Aorta (tissue), 5 donors: ENCODE data around the gene MYH15. TPM values are rescaled to one million over a fixed set of nuclear protein-coding genes. Genes with fewer than 3 reads are reported as not detected.
"Not testable (repeated sequence)": the region's sequence is repeated elsewhere in the genome, so short reads cannot be mapped to it uniquely, and the experiment has no call there.

Experiments
- ATAC-seq: fragments of 200-7000 bp; cut with Tn5 transposase; one replicate; pipeline ENCODE4 v1.9.1; 2022; ENCODE audit warnings: moderate library complexity; ENCODE audit not compliant: low FRiP score
- DNase-seq, 2 donors: peaks; one replicate each; pipeline ENCODE4 v3.0.0-alpha.2; 2020
- H3K27ac ChIP-seq, 2 donors: one replicate each; pipeline ENCODE4 v1.5.1; 2013; ENCODE audit warnings: low read length in 2 of 2, mild to moderate bottlenecking in 2 of 2, moderate library complexity in 2 of 2, control low read depth in 1 of 2, inconsistent platforms in 1 of 2, low read depth in 1 of 2
- H3K27me3 ChIP-seq, 2 donors: one replicate each; pipeline ENCODE4 v1.6.1; 2013; ENCODE audit warnings: control low read depth in 1 of 2, low read length in 1 of 2, mild to moderate bottlenecking in 1 of 2, moderate library complexity in 1 of 2; ENCODE audit not compliant: insufficient read depth in 2 of 2, control insufficient read depth in 1 of 2
- H3K36me3 ChIP-seq, 2 donors: one replicate each; pipeline ENCODE4 v1.6.1; 2013; ENCODE audit warnings: control low read depth in 1 of 2, low read length in 1 of 2, mild to moderate bottlenecking in 1 of 2; ENCODE audit not compliant: insufficient read depth in 2 of 2, control insufficient read depth in 1 of 2
- H3K4me1 ChIP-seq, 2 donors: one replicate each; pipeline ENCODE4 v1.6.1; 2013; ENCODE audit warnings: low read length in 2 of 2, control low read depth in 1 of 2, mild to moderate bottlenecking in 1 of 2, moderate library complexity in 1 of 2; ENCODE audit not compliant: insufficient read depth in 2 of 2, control insufficient read depth in 1 of 2
- H3K4me3 ChIP-seq, 2 donors: one replicate each; pipeline ENCODE4 v1.5.1; 2013; ENCODE audit warnings: low read length in 2 of 2, control low read depth in 1 of 2, mild to moderate bottlenecking in 1 of 2
- H3K9me3 ChIP-seq: one replicate; pipeline ENCODE4 v1.6.1; 2013; ENCODE audit warnings: mild to moderate bottlenecking, low read length; ENCODE audit not compliant: control insufficient read depth
- WGBS, 2 donors: extraction: QIAGEN DNeasy Blood & Tissue Kit; methylation state at CpG; one replicate each; pipeline ENCODE4 v1.1.7; 2013; 5-methylcytosine and 5-hydroxymethylcytosine counted together
- intact Hi-C, 2 donors: fragments of 100-400 bp; cut with DNase I; formaldehyde crosslinking; loops; one replicate each; pipeline versions ENCODE4 v1.14.2 to v1.15.0; 2022
- polyA plus RNA-seq, 2 donors: library from polyadenylated mRNA; stranded (reverse); fragments of 200-250 nt; gene quantifications; one replicate each; pipeline ENCODE4 v1.2.3, GENCODE V29; 2013
- total RNA-seq, 2 donors: library from RNA; stranded (reverse); fragmentation: NEBNext Ultra II Directional; extraction: Animal tissue kit (Norgen Biotek cat#: 25700); gene quantifications; one replicate each; pipeline ENCODE4 v1.2.1, GENCODE V29; 2021
- donor health status: healthy with polysubstance abuse.
- donor health status: Bipolar disorder and iron deficiency.
- donor health status: DM: no; HTN: no; CAD: no.
- donor health status: DM: no; HTN: no; CAD: no.
- donor health status: DM: yes; HTN: yes; CAD: no.

Gene MYH15
- total and polyA plus RNA-seq, 4 donors, result 0.03 to 0.15 (median 0.05) TPM; not detected in 1

DNA sequence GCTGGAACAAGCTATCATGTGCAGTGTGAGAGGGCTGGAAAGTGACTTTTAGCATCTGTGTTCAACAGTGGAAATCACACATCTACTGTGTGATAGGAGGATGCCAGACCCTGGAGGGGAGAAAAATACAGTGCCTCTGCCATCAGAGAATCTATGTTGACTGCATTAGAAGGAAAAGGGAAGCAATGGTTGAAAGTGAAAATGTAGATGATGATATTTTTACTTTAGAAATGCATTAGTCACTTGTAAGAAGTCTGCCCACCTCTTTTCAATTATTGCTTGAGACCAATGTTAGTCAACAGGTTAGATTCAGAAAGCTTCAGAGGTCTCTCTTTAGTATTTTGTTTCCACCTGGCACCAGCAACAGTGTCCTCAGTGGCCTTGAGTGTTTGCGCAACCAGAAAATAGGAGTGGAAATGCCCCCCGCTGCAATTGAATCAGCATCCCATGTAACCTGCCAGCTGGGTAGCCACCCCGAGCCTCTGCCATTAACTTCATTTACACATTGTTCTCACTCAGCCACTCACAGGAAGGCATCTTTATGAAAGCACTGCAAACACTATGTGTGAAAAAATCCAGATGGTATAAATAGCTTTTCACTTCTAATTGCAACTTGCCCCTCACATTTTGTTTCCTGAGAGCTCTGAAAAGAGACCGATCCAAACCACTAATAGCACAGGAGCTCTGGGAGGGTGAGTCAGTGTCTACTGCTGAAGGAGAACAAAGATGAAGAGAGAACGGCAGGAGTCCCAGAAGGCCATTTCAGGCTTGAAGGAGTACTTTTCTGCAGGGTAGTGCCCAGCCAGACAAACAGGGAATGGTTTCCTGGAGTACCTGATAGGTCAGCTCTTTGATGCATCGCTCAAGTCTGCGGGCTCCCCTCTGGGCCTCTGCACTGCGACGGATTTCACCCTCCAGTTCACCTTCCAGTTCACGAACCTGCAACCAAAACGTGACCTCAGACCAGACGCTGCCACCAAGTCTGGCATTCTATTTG, 122.0 kb downstream of the MYH15 start:
- Histone ChIP-seq H3K27me3 (no peaks in the 10 kb centered on the region), H3K9me3 (no peaks in the 10 kb centered on the region), H3K36me3 (no peaks in the 10 kb centered on the region), H3K4me3 (no peak overlapping the region), H3K4me1 (no peaks in the 10 kb centered on the region), H3K27ac (no peak overlapping the region)
- DNase-seq (no peak), ATAC-seq (no peak)
- intact Hi-C loops, result no loop called here
- WGBS, 2 donors, result 82 to 83% methylated on average over 12 of the region's 12 CpGs

DNA sequence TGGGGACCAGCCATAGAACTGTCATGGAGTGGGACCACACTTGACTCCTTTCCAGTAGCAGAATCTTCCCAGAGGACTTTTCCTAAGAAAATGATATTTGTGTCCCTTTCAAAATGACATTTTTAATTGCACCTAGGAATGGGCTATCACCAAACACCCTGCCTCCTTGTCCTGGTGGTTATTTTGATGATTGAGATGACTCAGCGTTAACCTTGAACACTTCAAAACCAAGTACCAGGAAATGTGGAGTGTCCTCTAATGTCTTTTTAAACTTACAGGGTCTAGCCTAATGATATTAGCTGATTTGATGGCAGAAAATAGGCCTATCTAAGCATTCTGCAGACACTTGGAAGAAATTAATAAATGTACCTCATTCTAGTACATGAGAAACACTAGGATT, 123.3 kb downstream of the MYH15 start:
- WGBS, 2 donors, result 98 to 100% methylated on average over 1 of the region's 1 CpG
- Histone ChIP-seq H3K9me3 (no peaks in the 10 kb centered on the region), H3K27me3 (no peaks in the 10 kb centered on the region), H3K4me3 (no peak overlapping the region), H3K36me3 (no peaks in the 10 kb centered on the region), H3K27ac (no peak overlapping the region), H3K4me1 (no peaks in the 10 kb centered on the region)
- DNase-seq (no peak), ATAC-seq (no peak)
- intact Hi-C loops, result no loop called here

GRCh38 chr3:108383306-108383705, 127.1 kb downstream of the MYH15 start:
- no peaks in the 10 kb centered on the region for H3K27me3 ChIP-seq
- DNase-seq, result no peak
- H3K27ac ChIP-seq, result no peak overlapping the region
- H3K9me3 ChIP-seq, result no peaks in the 10 kb centered on the region
- H3K4me1 ChIP-seq, result no peaks in the 10 kb centered on the region
- intact Hi-C loops, result no loop called here
- no peaks in the 10 kb centered on the region for H3K36me3 ChIP-seq
- H3K4me3 ChIP-seq, result no peak overlapping the region
- ATAC-seq, result no peak

GRCh38 chr3:108381529-108382140, 128.8 kb downstream of the MYH15 start:
- H3K36me3 ChIP-seq, result no peaks in the 10 kb centered on the region
- no peak overlapping the region for H3K4me3 ChIP-seq
- H3K27ac ChIP-seq, result no peak overlapping the region
- H3K9me3 ChIP-seq, result no peaks in the 10 kb centered on the region
- intact Hi-C loops, result no loop called here
- ATAC-seq (no peak), DNase-seq (no peak)
- 72 to 77% methylated on average over 3 of the region's 3 CpGs for WGBS, 2 donors
- H3K27me3 ChIP-seq, result no peaks in the 10 kb centered on the region
- H3K4me1 ChIP-seq, result no peaks in the 10 kb centered on the region

DNA sequence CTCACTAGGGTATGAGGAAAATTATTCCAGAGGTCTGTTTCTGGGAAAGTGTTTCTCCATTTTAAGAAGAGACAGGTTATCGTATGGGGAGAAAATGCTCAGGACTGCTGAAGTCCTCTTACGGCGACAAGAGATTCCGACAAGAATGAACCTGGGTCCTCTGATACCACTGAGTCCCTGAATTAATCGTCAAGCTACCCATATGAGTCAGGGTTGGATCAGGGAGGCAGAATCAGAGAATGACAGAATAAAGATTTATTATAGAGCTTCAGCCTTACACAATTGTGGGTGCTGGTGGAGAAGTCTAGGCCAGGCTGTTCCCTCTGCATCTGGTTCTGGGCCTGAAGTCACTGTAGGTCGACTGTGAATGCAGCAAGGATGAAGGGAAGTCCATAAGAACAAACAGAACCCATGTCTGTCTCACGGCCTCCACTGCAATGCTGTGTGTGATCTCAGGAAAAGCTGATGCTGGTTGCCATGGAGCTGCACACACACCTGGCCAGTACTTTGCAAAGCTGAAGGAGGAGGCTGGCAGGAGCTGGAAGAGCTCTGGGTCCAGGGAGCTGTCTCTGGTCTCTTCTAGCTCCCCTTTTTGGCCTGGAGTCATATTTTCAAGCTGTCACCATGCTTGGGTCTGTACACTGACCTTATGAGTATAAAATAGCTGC, 130.1 kb downstream of the MYH15 start:
- H3K36me3 ChIP-seq, result no peaks in the 10 kb centered on the region
- no peak overlapping the region for H3K4me3 ChIP-seq
- ATAC-seq (no peak), DNase-seq (no peak)
- no peaks in the 10 kb centered on the region for H3K4me1 ChIP-seq
- 93 to 95% methylated on average over 7 of the region's 7 CpGs for WGBS, 2 donors
- intact Hi-C loops, result no loop called here
- no peak overlapping the region for H3K27ac ChIP-seq
- H3K9me3 ChIP-seq, result no peaks in the 10 kb centered on the region
- no peaks in the 10 kb centered on the region for H3K27me3 ChIP-seq

DNA sequence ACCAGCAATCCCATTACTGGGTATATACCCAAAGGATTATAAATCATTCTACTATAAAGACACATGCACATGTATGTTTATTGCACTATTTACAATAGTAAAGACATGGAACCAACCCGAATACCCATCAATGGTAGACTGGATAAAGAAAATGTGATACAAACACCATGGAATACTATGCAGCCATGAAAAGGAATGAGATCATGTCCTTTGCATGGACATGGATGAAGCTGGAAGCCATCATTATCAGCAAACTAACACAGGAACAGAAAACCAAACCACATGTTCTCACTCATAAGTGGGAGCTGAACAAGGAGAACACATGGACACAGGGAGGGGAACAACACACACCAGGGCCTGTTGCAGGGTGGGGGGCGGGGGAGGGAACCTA, 131.4 kb downstream of the MYH15 start:
- intact Hi-C loops, H3K4me1 ChIP-seq, ATAC-seq, DNase-seq, H3K9me3 ChIP-seq, H3K4me3 ChIP-seq, H3K27ac ChIP-seq, H3K27me3 ChIP-seq, H3K36me3 ChIP-seq: not testable (repeated sequence)
- WGBS, 2 donors, result 89% methylated on average over 2 of the region's 2 CpGs

DNA sequence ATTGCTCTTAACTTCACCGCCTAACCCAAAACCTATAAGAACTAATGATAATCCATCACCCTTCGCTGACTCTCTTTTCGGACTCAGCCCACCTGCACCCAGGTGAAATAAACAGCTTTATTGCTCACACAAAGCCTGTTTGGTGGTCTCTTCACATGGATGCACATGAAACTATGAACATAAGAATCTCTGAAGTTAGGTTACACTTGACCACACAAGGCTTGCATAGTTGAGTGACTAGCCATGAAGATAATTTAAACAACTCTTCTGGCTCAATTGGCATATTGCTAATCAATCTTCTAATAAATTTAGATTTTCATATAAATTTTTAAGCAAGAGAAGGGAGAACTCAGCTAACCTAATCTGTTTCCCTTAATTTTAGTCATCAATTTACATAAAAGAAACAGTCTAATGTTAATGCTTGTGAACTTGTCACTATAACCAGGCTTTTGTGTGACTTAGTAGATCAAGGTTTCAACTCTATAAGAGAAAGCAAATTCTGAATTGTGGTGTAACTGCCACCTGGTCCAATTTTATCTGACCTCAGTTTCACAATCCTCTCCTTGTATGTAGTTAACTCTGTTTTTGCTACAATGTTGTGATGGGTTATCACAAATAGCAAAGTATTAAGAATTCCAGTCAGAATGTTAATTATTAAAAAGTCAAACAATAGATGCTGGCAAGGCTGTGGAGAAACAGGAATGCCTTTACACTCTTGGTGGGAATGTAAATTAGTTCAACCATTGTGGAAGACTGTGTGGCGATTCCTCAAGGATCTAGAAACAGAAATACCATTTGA, 132.0 kb downstream of the MYH15 start:
- Histone ChIP-seq H3K4me3 (no peak overlapping the region), H3K4me1 (no peaks in the 10 kb centered on the region), H3K27ac (no peak overlapping the region), H3K27me3 (no peaks in the 10 kb centered on the region), H3K36me3 (no peaks in the 10 kb centered on the region), H3K9me3 (no peaks in the 10 kb centered on the region)
- no peak for ATAC-seq
- no peak for DNase-seq
- WGBS, 2 donors, result 94 to 98% methylated on average over 4 of the region's 4 CpGs
- intact Hi-C loops, result no loop called here

GRCh38 chr3:108377384-108377783, 133.0 kb downstream of the MYH15 start:
- DNase-seq (no peak), ATAC-seq (no peak)
- H3K4me3 ChIP-seq, result no peak overlapping the region
- H3K27me3 ChIP-seq, result no peaks in the 10 kb centered on the region
- no peaks in the 10 kb centered on the region for H3K9me3 ChIP-seq
- no peaks in the 10 kb centered on the region for H3K36me3 ChIP-seq
- intact Hi-C loops, result no loop called here
- 77 to 89% methylated on average over 1 of the region's 1 CpG for WGBS, 2 donors
- no peak overlapping the region for H3K27ac ChIP-seq
- H3K4me1 ChIP-seq, result no peaks in the 10 kb centered on the region
